Colonic mucosa (tissue), 4 donors: ENCODE results near the gene PRTFDC1. TPM values are rescaled to one million over a fixed set of nuclear protein-coding genes. Genes with fewer than 3 reads are reported as not detected.
"Not testable (repeated sequence)": the region's sequence is repeated elsewhere in the genome, so short reads cannot be mapped to it uniquely, and the experiment has no call there.

Experiments
- DNase-seq: peaks from one replicate; pipeline ENCODE4 v3.0.0-alpha.2; 2020
- H3K27ac ChIP-seq: fragments of 200-600 bp; one replicate; pipeline ENCODE4 v1.8.0; 2021
- H3K27me3 ChIP-seq: fragments of 200-600 bp; one replicate; pipeline ENCODE4 v1.8.0; 2021
- H3K36me3 ChIP-seq: fragments of 200-600 bp; one replicate; pipeline ENCODE4 v1.8.0; 2021
- H3K4me1 ChIP-seq: fragments of 200-600 bp; one replicate; pipeline ENCODE4 v1.8.0; 2021; ENCODE audit warnings: mild to moderate bottlenecking
- H3K4me3 ChIP-seq: fragments of 200-600 bp; one replicate; pipeline ENCODE4 v1.8.0; 2021
- H3K9ac ChIP-seq, 2 donors: one replicate each; pipeline ENCODE4 v1.7.0; 2013; ENCODE audit warnings: control low read depth in 2 of 2, low read depth in 2 of 2, low read length in 2 of 2
- H3K9me3 ChIP-seq: fragments of 200-600 bp; one replicate; pipeline ENCODE4 v1.8.0; 2021
- intact Hi-C: fragments of 100-400 bp; cut with DNase I; formaldehyde crosslinking; loops from one replicate; pipeline ENCODE4 v1.14.1; 2022
- total RNA-seq, 2 donors: library from RNA; stranded (reverse); fragmentation: NEBNext Ultra II Directional in 1 of 2; extraction: Animal tissue kit (Norgen Biotek cat#: 25700) in 1 of 2; gene quantifications; one replicate each; pipeline ENCODE4 v1.2.1, GENCODE V29; 2021
- TF ChIP-seq, protein P1 (sequence below): fragments of 200-600 bp; IDR thresholded peaks from one replicate; pipeline ENCODE4 v1.8.0; 2022; ENCODE audit warnings: antibody characterized with exemption, mild to moderate bottlenecking
- donor health status: healthy.
- donor health status: DM: no; HTN: no; CAD: no.
- donor health status: DM: no; HTN: no; CAD: no.

Gene PRTFDC1
- total RNA-seq, 2 donors from 2014 or later, result 8.1 to 16.0 TPM

DNA sequence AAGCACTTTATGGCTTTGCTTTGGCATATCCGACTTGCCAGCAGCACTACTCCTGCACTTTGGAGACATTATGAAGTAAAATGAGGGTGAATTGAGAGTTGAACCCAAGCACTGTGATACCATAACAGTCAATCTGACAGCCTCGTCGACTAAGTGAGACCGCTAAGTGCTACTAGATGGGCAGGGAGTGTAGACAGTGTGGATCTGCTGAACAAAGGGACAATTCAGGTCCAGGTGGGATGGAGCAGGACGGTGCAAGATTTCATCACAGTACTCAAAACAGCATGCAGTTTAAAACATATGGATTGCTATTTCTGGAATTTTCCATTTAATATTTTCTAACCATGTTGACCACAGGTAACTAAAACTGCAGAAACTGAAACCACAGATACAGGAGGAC is 20.8 kb upstream of the PRTFDC1 start:
- H3K9ac ChIP-seq, result no peak overlapping the region
- TF ChIP-seq, protein P1, sequence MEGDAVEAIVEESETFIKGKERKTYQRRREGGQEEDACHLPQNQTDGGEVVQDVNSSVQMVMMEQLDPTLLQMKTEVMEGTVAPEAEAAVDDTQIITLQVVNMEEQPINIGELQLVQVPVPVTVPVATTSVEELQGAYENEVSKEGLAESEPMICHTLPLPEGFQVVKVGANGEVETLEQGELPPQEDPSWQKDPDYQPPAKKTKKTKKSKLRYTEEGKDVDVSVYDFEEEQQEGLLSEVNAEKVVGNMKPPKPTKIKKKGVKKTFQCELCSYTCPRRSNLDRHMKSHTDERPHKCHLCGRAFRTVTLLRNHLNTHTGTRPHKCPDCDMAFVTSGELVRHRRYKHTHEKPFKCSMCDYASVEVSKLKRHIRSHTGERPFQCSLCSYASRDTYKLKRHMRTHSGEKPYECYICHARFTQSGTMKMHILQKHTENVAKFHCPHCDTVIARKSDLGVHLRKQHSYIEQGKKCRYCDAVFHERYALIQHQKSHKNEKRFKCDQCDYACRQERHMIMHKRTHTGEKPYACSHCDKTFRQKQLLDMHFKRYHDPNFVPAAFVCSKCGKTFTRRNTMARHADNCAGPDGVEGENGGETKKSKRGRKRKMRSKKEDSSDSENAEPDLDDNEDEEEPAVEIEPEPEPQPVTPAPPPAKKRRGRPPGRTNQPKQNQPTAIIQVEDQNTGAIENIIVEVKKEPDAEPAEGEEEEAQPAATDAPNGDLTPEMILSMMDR, result no peak

DNA sequence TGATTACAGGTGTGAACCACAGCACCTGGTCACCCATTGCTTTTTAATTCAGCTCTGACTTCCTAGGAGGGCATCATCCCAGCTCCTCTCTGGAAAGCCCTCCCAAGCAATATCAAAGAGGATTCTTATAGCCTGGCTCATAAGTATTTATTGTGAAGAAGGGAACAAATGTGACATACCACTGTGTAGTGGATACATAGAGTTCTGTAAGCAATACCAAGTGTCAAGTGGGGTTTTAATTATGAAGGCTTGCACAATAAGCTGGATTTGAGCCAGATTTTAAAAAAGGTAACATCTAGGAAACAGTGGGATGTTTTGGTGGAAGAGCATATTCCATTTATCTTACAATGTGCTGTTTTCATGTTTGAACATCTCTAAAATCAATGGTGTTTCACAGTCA is 19.0 kb upstream of the PRTFDC1 start:
- H3K9ac ChIP-seq, result no peak overlapping the region
- TF ChIP-seq, protein P1, result no peak
- no peaks in the 10 kb centered on the region for H3K27me3 ChIP-seq
- no peaks in the 10 kb centered on the region for H3K36me3 ChIP-seq
- H3K27ac ChIP-seq, result no peak overlapping the region
- no peak for DNase-seq
- intact Hi-C loops, result no loop called here
- H3K4me3 ChIP-seq, result no peak overlapping the region
- no peaks in the 10 kb centered on the region for H3K4me1 ChIP-seq
- no peaks in the 10 kb centered on the region for H3K9me3 ChIP-seq

More for the DNA sequence above, 20.8 kb upstream of the PRTFDC1 start:
- intact Hi-C loops, result no loop called here
- Histone ChIP-seq H3K9me3 (no peaks in the 10 kb centered on the region), H3K4me1 (no peaks in the 10 kb centered on the region), H3K4me3 (no peak overlapping the region), H3K27me3 (no peaks in the 10 kb centered on the region), H3K36me3 (no peaks in the 10 kb centered on the region), H3K27ac (no peak overlapping the region)
- DNase-seq, result no peak

DNA sequence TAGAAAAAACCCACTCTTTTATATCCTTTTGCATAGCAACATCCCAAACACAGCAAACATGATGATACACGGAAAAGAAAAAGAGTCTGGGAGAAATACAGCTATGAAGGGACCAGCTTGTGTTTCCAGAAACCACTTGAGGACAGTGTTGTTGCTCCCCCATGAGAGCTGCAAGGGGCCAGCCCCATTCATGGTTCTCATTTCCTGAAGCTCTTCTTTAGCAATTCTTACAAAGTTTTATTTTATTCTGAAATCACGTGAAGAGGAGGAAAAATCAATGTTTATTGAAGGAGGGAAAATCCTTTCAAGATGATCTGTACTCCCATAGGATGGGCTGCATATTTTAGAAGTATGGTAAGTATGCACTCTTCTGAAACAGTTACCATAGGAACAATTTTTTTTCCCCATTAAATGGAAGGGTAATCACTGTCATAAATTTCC is 17.5 kb upstream of the PRTFDC1 start:
- no peaks in the 10 kb centered on the region for H3K9me3 ChIP-seq
- no peaks in the 10 kb centered on the region for H3K27me3 ChIP-seq
- intact Hi-C loops, result no loop called here
- H3K9ac ChIP-seq, result no peak overlapping the region
- H3K27ac ChIP-seq, result no peak overlapping the region
- TF ChIP-seq, protein P1, result no peak
- H3K4me3 ChIP-seq, result no peak overlapping the region
- no peak for DNase-seq
- H3K4me1 ChIP-seq, result no peaks in the 10 kb centered on the region
- no peaks in the 10 kb centered on the region for H3K36me3 ChIP-seq

DNA sequence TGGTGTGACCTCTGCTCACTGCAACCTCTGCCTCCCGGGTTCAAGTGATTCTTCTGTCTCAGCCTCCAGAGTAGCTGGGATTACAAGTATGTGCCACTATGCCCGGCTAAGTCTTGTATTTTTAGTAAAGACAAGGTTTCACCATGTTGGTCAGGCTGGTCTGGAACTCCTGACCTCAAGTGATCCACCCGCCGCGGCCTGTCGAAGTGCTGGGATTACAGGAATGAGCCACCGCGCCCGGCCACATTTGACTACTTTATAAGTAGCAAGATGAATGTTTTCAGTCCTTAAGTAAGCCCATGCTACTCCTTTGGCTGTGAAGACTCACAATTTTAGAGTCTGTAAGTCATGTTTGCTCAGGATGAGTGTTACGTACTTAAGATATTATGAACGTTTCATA is 16.5 kb upstream of the PRTFDC1 start:
- intact Hi-C loops, H3K9ac ChIP-seq, H3K9me3 ChIP-seq, H3K36me3 ChIP-seq, H3K27me3 ChIP-seq, H3K27ac ChIP-seq, H3K4me1 ChIP-seq, DNase-seq, H3K4me3 ChIP-seq: not testable (repeated sequence)

DNA sequence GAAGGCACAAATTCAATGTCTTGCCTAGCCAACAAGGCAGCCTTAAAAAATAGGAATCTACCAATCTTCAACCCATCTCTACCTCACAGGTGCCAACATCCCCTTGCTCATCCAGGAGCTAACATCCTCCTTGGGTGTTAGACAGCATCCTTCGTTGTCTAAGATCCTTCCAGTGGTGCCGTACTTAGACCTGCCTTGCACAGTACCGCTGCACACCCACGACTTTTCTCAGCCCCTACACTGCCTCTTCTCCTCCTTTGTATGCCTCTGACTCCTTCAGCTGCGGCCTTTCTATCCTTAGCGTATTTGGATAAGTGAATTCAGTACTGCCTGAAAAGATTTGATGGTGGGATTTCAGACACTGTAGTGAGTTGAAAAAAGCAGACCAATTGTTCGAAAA is 15.9 kb upstream of the PRTFDC1 start:
- intact Hi-C loops, result no loop called here
- TF ChIP-seq, protein P1, result no peak

DNA sequence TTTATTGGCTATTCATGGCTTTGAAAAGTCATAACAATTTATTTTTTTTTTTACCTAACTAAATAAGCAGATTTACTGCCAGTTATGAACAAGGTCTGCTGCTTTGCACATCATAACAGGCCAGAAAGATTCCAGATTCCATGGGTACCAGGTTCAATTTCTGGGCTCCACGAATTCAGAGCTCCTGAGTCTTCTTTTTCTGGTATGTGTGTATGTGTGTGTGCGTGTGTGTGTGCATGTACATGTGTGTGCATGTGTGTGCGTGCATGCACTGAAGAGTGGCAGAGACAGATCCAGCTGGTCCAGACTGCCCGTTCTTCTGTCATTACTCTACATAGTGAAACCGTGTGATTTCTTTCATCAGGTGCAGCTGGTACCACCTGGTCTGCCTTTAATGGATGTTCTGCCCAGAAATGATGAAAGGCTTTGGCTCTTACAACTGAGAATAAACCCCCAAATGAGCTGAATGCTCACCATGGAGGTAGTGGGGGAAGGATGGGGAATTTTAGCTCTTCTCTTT is 14.6 kb upstream of the PRTFDC1 start:
- TF ChIP-seq, protein P1, result no peak
- intact Hi-C loops, result no loop called here
- H3K27me3 ChIP-seq, result no peaks in the 10 kb centered on the region
- H3K4me1 ChIP-seq, result no peaks in the 10 kb centered on the region
- no peak overlapping the region for H3K4me3 ChIP-seq
- DNase-seq, result no peak
- H3K36me3 ChIP-seq, result no peaks in the 10 kb centered on the region
- no peaks in the 10 kb centered on the region for H3K9me3 ChIP-seq
- no peak overlapping the region for H3K27ac ChIP-seq
- H3K9ac ChIP-seq, result no peak overlapping the region

More for the DNA sequence above, 15.9 kb upstream of the PRTFDC1 start:
- no peak overlapping the region for H3K9ac ChIP-seq
- no peaks in the 10 kb centered on the region for H3K4me1 ChIP-seq
- DNase-seq, result no peak
- no peaks in the 10 kb centered on the region for H3K27me3 ChIP-seq
- H3K27ac ChIP-seq, result no peak overlapping the region
- no peak overlapping the region for H3K4me3 ChIP-seq
- H3K36me3 ChIP-seq, result no peaks in the 10 kb centered on the region
- H3K9me3 ChIP-seq, result no peaks in the 10 kb centered on the region
